ENCODE data around the gene IFNA17.
"Not testable (repeated sequence)": the region's sequence is repeated elsewhere in the genome, so short reads cannot be mapped to it uniquely, and the experiment has no call there.

DNA sequence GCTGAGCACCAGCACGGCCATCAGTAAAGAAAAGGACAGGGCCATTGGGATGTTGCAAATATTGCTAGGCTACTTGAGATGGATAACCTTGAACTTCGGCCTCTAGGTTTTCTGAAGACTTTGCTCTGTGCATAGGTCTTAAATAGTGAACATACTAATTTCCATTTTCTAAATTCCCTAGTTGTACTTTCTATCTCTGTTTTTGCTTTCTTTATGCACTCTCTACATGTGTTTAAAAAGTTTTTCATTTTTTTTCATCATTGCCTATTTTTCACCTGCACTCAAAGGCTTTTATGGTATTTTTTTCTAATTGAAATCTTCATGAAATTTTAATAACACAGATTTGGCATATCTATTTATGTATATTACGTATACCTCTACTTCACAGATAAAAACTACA lies 40.5 kb downstream of the IFNA17 start, which contains the start of gene IFNA4:
- TF ChIP-seq, protein P1, sequence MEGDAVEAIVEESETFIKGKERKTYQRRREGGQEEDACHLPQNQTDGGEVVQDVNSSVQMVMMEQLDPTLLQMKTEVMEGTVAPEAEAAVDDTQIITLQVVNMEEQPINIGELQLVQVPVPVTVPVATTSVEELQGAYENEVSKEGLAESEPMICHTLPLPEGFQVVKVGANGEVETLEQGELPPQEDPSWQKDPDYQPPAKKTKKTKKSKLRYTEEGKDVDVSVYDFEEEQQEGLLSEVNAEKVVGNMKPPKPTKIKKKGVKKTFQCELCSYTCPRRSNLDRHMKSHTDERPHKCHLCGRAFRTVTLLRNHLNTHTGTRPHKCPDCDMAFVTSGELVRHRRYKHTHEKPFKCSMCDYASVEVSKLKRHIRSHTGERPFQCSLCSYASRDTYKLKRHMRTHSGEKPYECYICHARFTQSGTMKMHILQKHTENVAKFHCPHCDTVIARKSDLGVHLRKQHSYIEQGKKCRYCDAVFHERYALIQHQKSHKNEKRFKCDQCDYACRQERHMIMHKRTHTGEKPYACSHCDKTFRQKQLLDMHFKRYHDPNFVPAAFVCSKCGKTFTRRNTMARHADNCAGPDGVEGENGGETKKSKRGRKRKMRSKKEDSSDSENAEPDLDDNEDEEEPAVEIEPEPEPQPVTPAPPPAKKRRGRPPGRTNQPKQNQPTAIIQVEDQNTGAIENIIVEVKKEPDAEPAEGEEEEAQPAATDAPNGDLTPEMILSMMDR (IDR thresholded peaks at IDR 0.05) = not testable (repeated sequence)
- TF ChIP-seq POLR2A, EP300 (IDR thresholded peaks at IDR 0.05): not testable (repeated sequence)

All from ovary (tissue), 3 donors.